Activated CD4-positive, CD25-positive, alpha-beta regulatory T cell treated with anti-CD3 and anti-CD28 coated beads, Interleukin-2, amount 50 U/mL, for 24 hours (primary cell): ENCODE data around the gene LRP2.
A peak's percentile ranks its signal among the peaks of the same experiment; 100 is the strongest.

ENCODE experiments used
- ATAC-seq, 2 donors: fragments of 150-1000 bp; cut with Tn5 transposase; one replicate each; pipeline ENCODE4 v1.10.0; 2021; ENCODE audit warnings: mild to moderate bottlenecking in 1 of 2, moderate library complexity in 1 of 2

LRP2 gene

DNA sequence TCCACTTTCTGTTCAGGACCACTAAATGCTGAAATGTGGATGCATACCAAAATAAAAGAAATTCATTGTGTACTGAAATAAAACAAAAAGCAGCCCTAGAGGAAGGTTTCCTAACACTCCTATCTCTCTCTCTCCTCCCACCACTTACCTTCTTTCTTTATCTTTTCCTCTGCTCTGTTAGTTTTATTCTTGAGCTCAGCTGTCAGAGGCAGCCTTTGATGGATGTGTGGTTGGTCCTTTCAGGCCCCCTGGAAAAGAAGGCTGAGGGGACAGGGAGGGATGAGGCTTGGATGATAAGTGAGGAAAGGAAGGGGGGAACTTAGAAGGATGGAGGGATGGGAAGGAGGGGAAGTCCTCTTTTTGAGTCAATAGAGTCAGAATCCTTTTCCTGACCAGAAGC is 245.3 kb downstream of the LRP2 start:
- ATAC-seq: no peak

GRCh38 chr2:169116327-169116726 is 246.0 kb downstream of the LRP2 start:
- ATAC-seq: no peak

DNA sequence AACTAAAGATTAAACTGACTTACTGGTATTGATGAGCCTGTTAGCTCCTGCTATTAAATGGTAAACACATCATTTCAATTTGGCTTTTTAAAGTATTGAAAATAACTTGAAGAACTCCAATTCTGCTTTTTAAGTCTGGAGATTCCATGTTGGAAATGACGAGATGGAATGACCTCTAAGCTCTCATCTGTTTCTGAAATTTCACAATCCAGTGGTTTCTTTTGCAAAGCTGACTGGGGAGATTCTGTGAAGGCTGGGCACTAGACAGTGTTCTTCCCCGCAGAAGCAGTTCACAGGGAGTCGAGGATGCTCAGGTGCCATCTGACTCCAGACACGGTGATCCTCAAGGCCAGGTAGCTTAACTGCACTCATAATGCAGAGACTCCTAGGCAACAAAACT is 248.3 kb downstream of the LRP2 start:
- no peak for ATAC-seq

GRCh38 chr2:169112841-169113240 is 249.5 kb downstream of the LRP2 start:
- no peak for ATAC-seq

DNA sequence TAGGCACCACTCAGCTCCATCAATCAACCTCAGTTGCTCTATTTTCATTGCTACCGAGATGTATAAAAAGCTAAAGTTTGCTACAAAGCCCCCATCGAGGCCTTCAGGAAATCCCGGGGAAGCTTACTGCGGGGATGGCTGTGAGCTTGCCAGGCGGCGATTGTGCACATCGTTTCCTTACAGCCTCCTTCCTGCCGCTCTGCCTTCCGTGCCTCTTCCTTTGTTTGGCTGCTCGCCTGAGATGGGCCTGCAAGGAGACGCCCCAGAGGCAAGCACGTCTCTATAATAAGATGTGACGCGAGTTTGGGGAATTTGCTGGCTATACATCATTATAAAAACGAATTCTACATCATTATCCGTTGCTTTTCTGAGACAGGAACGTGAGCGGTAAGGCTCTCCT is 251.4 kb downstream of the LRP2 start:
- no peak for ATAC-seq

- ATAC-seq: no peak
Observed at GRCh38 chr2:169110419-169110818, 251.9 kb downstream of the LRP2 start.

GRCh38 chr2:169109502-169110409 is 252.6 kb downstream of the LRP2 start:
- no peak for ATAC-seq

DNA sequence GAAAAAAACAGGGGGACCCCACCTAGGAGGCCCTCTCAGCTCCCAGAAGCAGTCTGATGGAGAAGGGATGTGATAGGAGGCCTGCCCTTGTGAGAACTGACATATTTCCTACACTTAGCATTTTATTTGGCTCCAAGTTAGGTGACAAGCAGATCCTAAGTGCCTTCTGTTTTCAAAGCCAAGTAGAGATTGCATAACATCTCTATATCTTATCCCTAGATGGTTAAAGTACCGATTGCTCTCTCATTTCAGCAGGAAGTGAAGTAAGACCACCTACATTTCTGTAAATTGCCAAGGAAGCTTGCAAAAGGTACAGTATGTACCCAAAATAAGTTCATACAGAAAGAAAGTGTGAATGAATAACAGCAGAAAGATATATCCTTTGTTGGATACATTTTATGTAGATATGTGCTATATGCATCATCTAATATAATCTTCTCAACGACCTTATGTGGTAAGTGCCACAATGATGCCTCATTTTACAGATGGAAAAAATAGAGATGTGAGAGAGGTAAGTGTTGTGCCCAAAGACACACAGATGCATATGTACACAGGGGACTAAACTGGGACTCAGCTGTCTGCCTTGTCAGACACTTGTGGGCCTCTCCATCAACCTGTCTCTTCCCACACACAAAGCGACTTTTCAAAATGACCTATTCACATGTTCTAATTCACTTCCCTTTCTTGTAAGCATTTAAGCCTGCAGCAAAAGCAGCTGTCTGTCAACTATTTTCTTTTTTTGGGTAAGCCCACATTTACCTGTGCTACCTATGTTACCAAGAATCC is 254.0 kb downstream of the LRP2 start:
- ATAC-seq: no peak

GRCh38 chr2:169107645-169108044 is 254.7 kb downstream of the LRP2 start:
- peak; percentile 50 to 63 for ATAC-seq

DNA sequence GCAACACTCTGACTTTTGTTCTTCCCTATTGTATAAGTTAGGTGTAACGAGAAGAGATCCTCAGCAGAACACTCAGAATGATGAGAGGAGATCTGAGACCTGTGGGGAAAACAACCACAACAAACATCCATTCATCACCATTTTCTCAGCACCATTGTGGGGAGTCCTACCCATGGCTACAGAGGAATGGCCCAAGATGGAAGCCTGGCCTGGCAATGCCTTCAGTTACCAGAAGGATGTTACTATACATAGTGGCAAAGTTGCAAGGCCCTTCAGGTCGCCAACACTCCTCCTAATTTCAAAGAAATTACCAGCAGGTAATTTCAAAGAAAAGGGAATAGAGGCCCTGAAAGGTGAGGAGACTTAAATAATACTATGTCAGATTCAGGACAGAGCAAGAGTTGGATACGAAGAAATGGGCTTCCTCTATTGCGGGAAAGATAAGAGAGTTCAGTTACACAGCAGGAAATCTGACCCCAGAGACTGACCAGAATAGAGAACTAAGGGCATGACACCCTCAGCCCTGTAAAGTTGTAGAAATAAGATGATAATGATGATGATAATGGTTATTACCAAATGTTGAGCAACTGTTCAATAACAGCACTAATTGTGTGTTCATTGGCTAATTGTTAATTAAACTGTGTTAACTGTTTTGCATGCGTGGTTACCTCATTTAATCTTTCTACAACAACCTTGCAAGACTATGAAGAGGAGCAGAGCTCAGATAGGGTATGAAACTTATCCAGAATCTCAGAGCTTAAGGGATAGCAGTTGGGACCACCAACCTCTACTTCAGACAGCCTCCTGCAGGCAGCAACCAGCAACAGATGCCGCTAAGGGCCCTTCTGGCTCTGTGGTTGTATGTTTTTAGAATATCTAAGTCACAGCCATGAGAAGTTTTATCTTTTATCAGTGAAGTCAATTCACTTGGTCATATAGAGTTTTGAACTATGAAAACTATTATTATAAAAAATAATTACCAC is 255.5 kb downstream of the LRP2 start:
- no peak for ATAC-seq

- no peak for ATAC-seq
Observed at GRCh38 chr2:169106134-169106533, 256.2 kb downstream of the LRP2 start.

DNA sequence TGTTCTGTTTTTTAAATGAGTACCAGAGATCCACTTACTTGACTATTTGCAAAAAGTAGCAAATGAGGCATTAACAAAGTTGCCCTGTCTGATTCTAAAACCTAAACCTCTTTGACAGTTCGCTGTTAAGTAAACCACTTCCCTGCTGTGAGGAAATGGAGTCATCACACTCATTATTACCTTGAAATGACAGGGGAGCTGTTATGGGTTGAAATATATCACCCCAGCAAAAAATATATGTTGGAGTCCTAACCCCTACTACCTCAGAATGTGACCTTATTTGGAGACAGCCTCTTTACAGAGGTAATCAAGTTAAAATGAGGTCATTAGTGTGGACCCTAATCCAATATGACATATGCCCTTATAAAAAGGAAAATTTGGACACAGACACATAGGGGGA is 256.9 kb downstream of the LRP2 start:
- ATAC-seq: no peak

DNA sequence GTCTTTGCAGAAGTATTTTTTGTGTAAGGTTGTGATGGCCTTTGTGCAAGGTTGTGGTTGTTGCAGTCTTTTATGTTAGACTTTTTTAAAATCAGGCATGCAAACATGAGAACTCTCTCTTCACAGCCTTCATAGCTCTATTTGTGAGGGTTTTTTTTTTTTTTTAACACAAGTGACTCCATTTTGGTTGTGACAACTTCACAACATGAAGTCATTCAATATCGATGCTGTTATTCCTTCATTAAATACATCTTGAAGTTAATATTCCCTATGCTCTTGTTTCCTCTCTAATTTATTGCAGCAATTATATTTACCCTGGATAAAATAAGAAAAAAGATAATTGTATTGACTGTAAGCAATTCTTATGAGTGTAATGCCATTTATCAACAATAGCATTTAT is 257.5 kb downstream of the LRP2 start:
- no peak for ATAC-seq

DNA sequence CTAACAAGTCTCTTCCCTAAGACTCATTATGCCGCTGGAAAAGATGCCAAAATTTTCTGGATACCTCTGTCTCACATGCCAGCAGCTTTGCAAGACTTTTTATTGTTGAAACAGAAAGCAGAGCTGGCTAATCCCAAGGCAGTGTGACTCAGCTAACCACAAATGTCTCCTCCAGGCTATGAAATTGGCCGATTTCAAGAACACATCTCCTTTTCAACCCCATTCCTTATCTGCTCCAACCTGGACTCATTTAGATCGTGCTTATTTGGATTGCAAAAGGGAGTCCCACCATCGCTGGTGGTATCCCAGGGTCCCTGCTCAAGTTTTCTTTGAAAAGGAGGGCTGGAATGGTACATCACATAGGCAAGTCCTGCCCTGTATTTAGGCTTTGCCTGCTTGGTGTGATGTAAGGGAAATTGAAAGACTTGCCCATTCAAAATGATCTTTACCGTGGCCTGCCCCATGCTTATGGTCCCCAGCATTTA is 266.7 kb downstream of the LRP2 start:
- ATAC-seq: no peak

GRCh38 chr2:169094676-169095075 is 267.7 kb downstream of the LRP2 start:
- ATAC-seq: no peak

- ATAC-seq: no peak
Observed at GRCh38 chr2:169093535-169093934, 268.8 kb downstream of the LRP2 start.

- no peak for ATAC-seq
Observed at GRCh38 chr2:169091761-169092519, 270.4 kb downstream of the LRP2 start.

GRCh38 chr2:169091256-169091655 is 271.1 kb downstream of the LRP2 start:
- ATAC-seq: no peak

- ATAC-seq: no peak
Observed at GRCh38 chr2:169090133-169090820, 272.1 kb downstream of the LRP2 start.

DNA sequence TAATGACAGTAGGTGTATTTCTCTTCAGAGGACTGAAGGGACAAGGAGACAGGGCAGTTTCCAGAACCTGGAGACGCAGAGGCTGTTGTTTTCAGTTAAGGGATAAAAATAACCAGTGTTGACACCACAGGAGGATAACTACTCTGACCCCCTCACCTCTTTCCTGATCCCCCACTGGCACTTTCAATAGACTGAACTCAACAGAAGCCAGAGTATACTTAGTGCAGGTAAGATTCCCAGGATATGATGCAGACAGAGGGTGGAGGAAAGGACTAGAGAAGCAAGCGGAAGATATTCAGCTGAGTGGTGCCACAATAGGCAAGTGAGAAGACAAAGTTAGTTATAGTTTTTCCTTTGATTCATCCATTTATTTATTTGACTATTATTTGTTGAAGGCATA is 273.2 kb downstream of the LRP2 start:
- ATAC-seq: no peak

- no peak for ATAC-seq
Observed at GRCh38 chr2:169087757-169088379, 274.5 kb downstream of the LRP2 start.
